Stimulated activated CD4-positive, alpha-beta T cell treated with anti-CD3 and anti-CD28 coated beads, TNF-alpha, amount 100 ng/mL, for 48 hours (primary cell): ENCODE results near the gene CARD19.
"Not testable (repeated sequence)": the region's sequence is repeated elsewhere in the genome, so short reads cannot be mapped to it uniquely, and the experiment has no call there.

Source experiments
- DNase-seq, 3 donors: peaks; one replicate each; pipeline ENCODE4 v3.0.0-alpha.2; 2020; ENCODE audit warnings: low read depth in 3 of 3

CARD19 gene

GRCh38 chr9:93107151-93107824 is 11.3 kb downstream of the CARD19 start:
- DNase-seq = no peak

- DNase-seq = no peak
Measured at GRCh38 chr9:93107825-93108161, 11.8 kb downstream of the CARD19 start.

- DNase-seq = peak in 1 of 3 donors; percentile 65
Measured at GRCh38 chr9:93108291-93109041, 12.4 kb downstream of the CARD19 start.

GRCh38 chr9:93110311-93110855 is 14.4 kb downstream of the CARD19 start:
- DNase-seq = no peak

- no peak for DNase-seq
Measured at GRCh38 chr9:93111001-93111370, 15.0 kb downstream of the CARD19 start.

GRCh38 chr9:93111371-93112115 is 15.5 kb downstream of the CARD19 start:
- DNase-seq = no peak

GRCh38 chr9:93112116-93112863 is 16.3 kb downstream of the CARD19 start:
- DNase-seq = no peak

- no peak for DNase-seq
Measured at GRCh38 chr9:93112864-93113389, 16.9 kb downstream of the CARD19 start.

- no peak for DNase-seq
Measured at GRCh38 chr9:93114169-93114983, 18.4 kb downstream of the CARD19 start.

GRCh38 chr9:93114984-93115335 is 18.9 kb downstream of the CARD19 start:
- no peak for DNase-seq

- DNase-seq = no peak
Measured at GRCh38 chr9:93115486-93116071, 19.6 kb downstream of the CARD19 start.

GRCh38 chr9:93116072-93116961 is 20.3 kb downstream of the CARD19 start:
- DNase-seq = no peak

GRCh38 chr9:93117521-93117920 is 21.5 kb downstream of the CARD19 start:
- DNase-seq = not testable (repeated sequence)

GRCh38 chr9:93117924-93118862 is 22.2 kb downstream of the CARD19 start:
- DNase-seq = no peak

- DNase-seq = no peak
Measured at GRCh38 chr9:93118863-93119702, 23.1 kb downstream of the CARD19 start.

- no peak for DNase-seq
Measured at GRCh38 chr9:93119703-93119952, 23.6 kb downstream of the CARD19 start.

- no peak for DNase-seq
Measured at GRCh38 chr9:93119953-93120845, 24.2 kb downstream of the CARD19 start.
